ENCODE data around the gene POU2AF2.

- no peak for TF ChIP-seq CTCF (IDR thresholded peaks at IDR 0.05)
- no peak for TF ChIP-seq POLR2A (IDR thresholded peaks at IDR 0.05)
These were observed 26.9 kb downstream of the POU2AF2 start for GRCh38 chr11:111272420-111272819.

Measured in testis (tissue), 2 donors.